Endothelial cell of umbilical vein (primary cell): ENCODE data around the gene ANKMY1. TPM values are rescaled to one million over a fixed set of nuclear protein-coding genes. Genes with fewer than 3 reads are reported as not detected.

ENCODE experiments used
- BruUV-seq: library from RNA; stranded (reverse); fragments of 400-500 nt; replicated peaks from 2 replicates; lab custom pipeline; 2021; lab: Mats Ljungman, UMichigan
- CTCF ChIA-PET: fragments of 300-600, 350-600 bp; sonication (Branson Sonifier 250); formaldehyde crosslinking; loops from one replicate; lab custom pipeline; 2021; ENCODE audit warnings: antibody characterized with exemption, inconsistent platforms; lab: Charles Lee
- POLR2A ChIA-PET: fragments of 300-600, 350-600 bp; sonication (Branson Sonifier 250); formaldehyde crosslinking; loops from one replicate; lab custom pipeline; 2021; ENCODE audit warnings: antibody characterized with exemption, inconsistent platforms; lab: Charles Lee
- DNase-seq: peaks from one replicate; pipeline ENCODE4 v3.0.0-alpha.2; 2011; ENCODE audit warnings: low read depth, low spot score
- FAIRE-seq: peaks from 2 replicates; lab custom pipeline; 2011; peaks lifted over from hg19 to GRCh38; lab: Jason Lieb, UNC
- H2AFZ ChIP-seq: 2 replicates; pipeline ENCODE4 v1.6.0; 2012; ENCODE audit warnings: low read depth, low read length, control low read depth, inconsistent platforms
- H3K27ac ChIP-seq: 2 replicates; pipeline ENCODE4 v1.5.1; 2011; ENCODE audit warnings: low read depth, mild to moderate bottlenecking, control low read depth, low read length, moderate library complexity; ENCODE audit not compliant: insufficient read depth
- H3K27me3 ChIP-seq, 2 experiments: 2 replicates each; pipeline versions ENCODE4 v1.6.0 to v1.6.1; 2011; ENCODE audit warnings: low read length in 2 of 2, mixed read lengths in 1 of 2; ENCODE audit not compliant: control insufficient read depth in 2 of 2, insufficient read depth in 2 of 2
- H3K36me3 ChIP-seq, 2 experiments: 2 replicates in 1 of 2; 3 replicates in 1 of 2; pipeline ENCODE4 v1.5.1; 2011; ENCODE audit warnings: low read length in 2 of 2, mild to moderate bottlenecking in 1 of 2, moderate library complexity in 1 of 2; ENCODE audit not compliant: control insufficient read depth in 2 of 2, insufficient read depth in 2 of 2; ENCODE audit errors: extremely low read depth in 1 of 2
- H3K4me1 ChIP-seq: 3 replicates; pipeline ENCODE4 v1.5.1; 2011; ENCODE audit warnings: mild to moderate bottlenecking, low read length; ENCODE audit not compliant: control insufficient read depth, insufficient read depth; ENCODE audit errors: extremely low read depth
- H3K4me2 ChIP-seq: 2 replicates; pipeline ENCODE4 v1.6.1; 2011; ENCODE audit warnings: low read length, control low read depth, mixed read lengths; ENCODE audit not compliant: insufficient read depth
- H3K4me3 ChIP-seq, 3 experiments: fragments of 200-600 bp in 1 of 3; sonication (generic), shearing (Covaris generic) in 1 of 3; replicated peaks in 1 of 3; 2 replicates each; pipeline ENCODE4 v1.5.1; 2011 to 2016; ENCODE audit warnings: control low read depth in 3 of 3, low read length in 3 of 3, mild to moderate bottlenecking in 2 of 3, inconsistent platforms in 1 of 3, low read depth in 1 of 3, moderate library complexity in 1 of 3; ENCODE audit not compliant: insufficient read depth in 1 of 3
- H3K79me2 ChIP-seq: 2 replicates; pipeline ENCODE4 v1.6.0; 2012; ENCODE audit warnings: low read length, inconsistent platforms; ENCODE audit not compliant: control insufficient read depth, insufficient read depth
- H3K9ac ChIP-seq: replicated peaks from 2 replicates; pipeline ENCODE3; 2011; ENCODE audit warnings: low read length, control low read depth; ENCODE audit not compliant: insufficient read depth; ENCODE audit errors: extremely low read depth
- H3K9me1 ChIP-seq: replicated peaks from 3 replicates; pipeline ENCODE4 v1.6.0; 2011; ENCODE audit warnings: mild to moderate bottlenecking, low read length; ENCODE audit not compliant: control insufficient read depth, insufficient read depth; ENCODE audit errors: extremely low read depth
- H3K9me3 ChIP-seq: replicated peaks from 2 replicates; pipeline ENCODE4 v1.5.1; 2012; ENCODE audit warnings: low read length, inconsistent platforms; ENCODE audit not compliant: control insufficient read depth, insufficient read depth
- H4K20me1 ChIP-seq: replicated peaks from 2 replicates; pipeline ENCODE3; 2011; ENCODE audit warnings: mild to moderate bottlenecking, low read length; ENCODE audit not compliant: control insufficient read depth, insufficient read depth; ENCODE audit errors: extremely low read depth
- CTCF ChIP-seq, 2 donors: IDR thresholded peaks; 1 replicate in 1 of 2; 2 replicates in 1 of 2; pipeline ENCODE4 v1.5.1; 2011; ENCODE audit warnings: low read length in 2 of 2, mild to moderate bottlenecking in 2 of 2, moderate library complexity in 2 of 2, control low read depth in 1 of 2, inconsistent platforms in 1 of 2, low read depth in 1 of 2; ENCODE audit not compliant: insufficient read depth in 1 of 2; ENCODE audit errors: extremely low read depth in 1 of 2
- EZH2 ChIP-seq: IDR thresholded peaks from 2 replicates; pipeline ENCODE4 v1.6.1; 2012; ENCODE audit warnings: borderline replicate concordance, low read depth, mild to moderate bottlenecking, moderate library complexity, low read length, inconsistent platforms; ENCODE audit not compliant: severe bottlenecking
- FOS ChIP-seq: IDR thresholded peaks from 2 replicates; pipeline ENCODE4 v1.6.1; 2011; ENCODE audit warnings: mild to moderate bottlenecking, low read length, moderate library complexity, borderline replicate concordance; ENCODE audit not compliant: insufficient read depth
- GATA2 ChIP-seq: IDR thresholded peaks from 2 replicates; pipeline ENCODE4 v1.7.0; 2011; ENCODE audit warnings: low read depth, mild to moderate bottlenecking, moderate library complexity, mixed read lengths, low read length; ENCODE audit not compliant: insufficient read length, insufficient read depth
- JUN ChIP-seq: IDR thresholded peaks from 2 replicates; pipeline ENCODE4 v1.6.1; 2011; ENCODE audit warnings: borderline replicate concordance, low read depth; ENCODE audit not compliant: insufficient read length, insufficient read depth
- MAX ChIP-seq: IDR thresholded peaks from 2 replicates; pipeline ENCODE4 v1.6.1; 2011; ENCODE audit not compliant: insufficient read depth, insufficient read length
- MYC ChIP-seq: IDR thresholded peaks from one replicate; pipeline ENCODE4 v1.6.1; 2011; ENCODE audit warnings: mild to moderate bottlenecking, low read depth, low read length
- POLR2A ChIP-seq: IDR thresholded peaks from 2 replicates; pipeline ENCODE4 v1.6.1; 2012; ENCODE audit warnings: low read depth, mild to moderate bottlenecking, control low read depth, low read length
- POLR2AphosphoS5 ChIP-seq: IDR thresholded peaks from 2 replicates; pipeline ENCODE4 v1.6.1; 2012; ENCODE audit warnings: low read depth, mild to moderate bottlenecking, control low read depth, low read length, moderate library complexity; ENCODE audit not compliant: insufficient read depth
- dilution Hi-C: fragments of 300-500 bp; cut with MboI; formaldehyde crosslinking; loops from one replicate; pipeline ENCODE4 v1.15.0; 2019; ENCODE audit warnings: low sequenced_read_pairs; ENCODE audit not compliant: extremely low pct_ligation_motif_present
- intact Hi-C: fragments of 100-400 bp; cut with micrococcal nuclease; formaldehyde crosslinking; loops from one replicate; pipeline ENCODE4 v1.10.0; 2022
- polyA plus RNA-seq, 4 experiments: library from polyadenylated mRNA; depleted of rRNA in 3 of 4; stranded (reverse) in 3 of 4; unstranded in 1 of 4; fragments of >200 nt; gene quantifications; 2 replicates each; pipeline versions ENCODE4 v1.2.1 to v1.2.3, GENCODE V29; 2011 to 2012; ENCODE audit warnings: missing spikeins in 1 of 4
- total RNA-seq: library from RNA; stranded (reverse); gene quantifications from 2 replicates; pipeline ENCODE4 v1.2.3, GENCODE V29; 2021

ANKMY1 gene
- total and polyA plus RNA-seq, 2 donors (not counting 3 experiments of a cell fraction or from before 2014, with no cell fraction given) = 9.0 to 16.0 TPM

- Histone ChIP-seq H3K4me1 (no peaks in the 10 kb centered on the region), H2AFZ (no peak overlapping the region), H3K9me1 (no peaks in the 10 kb centered on the region), H3K4me3 (no peak overlapping the region), H4K20me1 (no peaks in the 10 kb centered on the region), H3K9ac (no peak overlapping the region), H3K4me2 (no peak overlapping the region), H3K9me3 (no peaks in the 10 kb centered on the region), H3K27ac (no peak overlapping the region), H3K79me2 (no peaks in the 10 kb centered on the region), H3K36me3 (no peaks in the 10 kb centered on the region), H3K27me3 (peaks cover 2 to 4% of the 10 kb centered on the region in 2 experiments)
- BruUV-seq = no TSS peak
- DNase-seq (no peak), FAIRE-seq (no peak)
- dilution Hi-C loops (no loop called here), intact Hi-C loops (no loop called here)
- ChIA-PET CTCF (interaction anchor here (1.0 to 1.4 kb wide), 2 partner anchors 174 to 199 kb away, joined by 3 read pairs; no protein-coding TSS in a partner anchor), POLR2A (no interaction called here)
- TF ChIP-seq GATA2 (no peak), CTCF (IDR thresholded peaks at IDR 0.05; ENCODE audit: extremely low read depth in 1 of 2, insufficient read depth in 1 of 2, low read depth in 1 of 2, low read length in 2 of 2) (no peak), FOS (no peak), POLR2A (no peak), JUN (no peak), MAX (no peak), EZH2 (no peak), POLR2AphosphoS5 (no peak), MYC (no peak)
Measured at GRCh38 chr2:240431661-240432424, 125.9 kb downstream of the ANKMY1 start.
